GM23248 (cell line): ENCODE measurements around the gene HIVEP3.

Experiments
- EZH2 ChIP-seq: fragments of 200-600 bp; sonication (generic); IDR thresholded peaks from 2 replicates; pipeline ENCODE4 v1.6.1; 2018; ENCODE audit warnings: antibody characterized with exemption, mild to moderate bottlenecking; ENCODE audit not compliant: insufficient read depth, poor library complexity, severe bottlenecking
- EZH2phosphoT487 ChIP-seq: fragments of 200-600 bp; sonication (generic); IDR thresholded peaks from 2 replicates; pipeline ENCODE4 v1.6.1; 2018; ENCODE audit warnings: antibody characterized with exemption, moderate library complexity, mild to moderate bottlenecking, low read depth; ENCODE audit not compliant: insufficient read depth

GRCh38 chr1:41766546-41766945, 152.2 kb downstream of the HIVEP3 start:
- TF ChIP-seq EZH2 (no peak), EZH2phosphoT487 (no peak)
